ENCODE results near the gene CRTAC1. TPM values are rescaled to one million over a fixed set of nuclear protein-coding genes. Genes with fewer than 3 reads are reported as not detected.
A peak's percentile ranks its signal among the peaks of the same experiment; 100 is the strongest.
"Not testable (repeated sequence)": the region's sequence is repeated elsewhere in the genome, so short reads cannot be mapped to it uniquely, and the experiment has no call there.

Gene CRTAC1
- total and polyA plus RNA-seq, 10 donors = 0.17 to 0.74 (median 0.26) TPM; not detected in 5

- peak overlapping the region in 5 of 8 donors; percentile 61 to 88 (median 70) for H3K4me3 ChIP-seq
- TF ChIP-seq CTCF (IDR thresholded peaks at IDR 0.05 in 8 of 11, conservative IDR thresholded peaks at IDR 0.05 in 3 of 11) = no peak
- no peak for TF ChIP-seq POLR2AphosphoS5 (IDR thresholded peaks at IDR 0.05)
- no peak for TF ChIP-seq POLR2A (IDR thresholded peaks at IDR 0.05)
- intact Hi-C loops (cut with DNase I; ENCODE audit: low total_unique reads) = no loop called here
- H3K27ac ChIP-seq = no peak overlapping the region
- peaks cover 4 to 34% (median 16%) of the 10 kb centered on the region in 6 donors for H3K4me1 ChIP-seq
- 18 to 27% (median 21%) methylated on average over 13 of the region's 13 CpGs for WGBS, 5 donors
- no peaks in the 10 kb centered on the region for H3K36me3 ChIP-seq
- no peaks in the 10 kb centered on the region for H3K9me3 ChIP-seq
- H3K27me3 ChIP-seq (replicated peaks in 1 of 7) = peaks cover 0 to 88% (median 22%) of the 10 kb centered on the region in 7 donors
- no peak for DNase-seq
Measured at GRCh38 chr10:97850446-97850845, 180.0 kb downstream of the CRTAC1 start.

DNA sequence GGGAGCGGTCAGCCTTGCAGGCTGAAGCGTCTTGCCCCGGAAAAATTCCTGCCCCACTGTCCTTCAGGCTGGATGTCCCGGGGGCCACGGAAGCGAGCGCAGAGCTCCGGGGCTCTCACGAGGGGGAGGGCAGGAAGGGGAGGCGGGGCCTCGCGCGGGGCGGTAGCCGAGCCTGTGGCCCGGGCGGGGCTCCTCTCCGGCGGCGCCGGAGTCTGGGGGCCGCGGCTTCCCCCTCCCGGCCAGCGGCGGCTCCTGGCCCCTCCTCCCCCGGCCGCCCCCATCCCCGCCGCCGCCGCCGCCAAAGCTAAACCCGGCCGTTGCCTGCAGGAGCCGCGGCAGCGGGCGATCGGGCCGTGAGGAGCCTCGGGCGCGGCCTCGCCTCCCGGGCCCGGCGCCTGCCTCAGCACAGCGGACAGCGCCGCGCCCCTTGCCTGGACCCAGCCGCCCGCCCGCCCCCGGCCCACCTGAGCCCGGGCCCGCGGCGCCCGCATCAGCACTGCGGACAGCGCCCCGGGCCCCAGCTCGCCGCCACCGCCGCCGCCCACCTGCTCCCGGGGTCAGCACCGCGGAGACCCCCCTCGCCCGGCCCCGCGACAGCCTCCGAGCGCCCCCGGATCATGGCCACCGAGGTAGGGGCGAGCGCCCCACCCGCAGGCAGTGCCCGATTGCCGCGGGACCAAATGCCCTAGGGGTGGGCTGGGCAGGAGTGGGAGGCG lies 180.6 kb downstream of the CRTAC1 start, which contains the start of gene GOLGA7B:
GOLGA7B (plus strand) TSS at position 157 of the 716 bp plus-strand sequence; CDS start at position 618, 461 bp downstream.
- Histone ChIP-seq H3K9me3 (no peaks in the 10 kb centered on the region), H3K36me3 (no peaks in the 10 kb centered on the region), H3K27me3 (replicated peaks in 1 of 7) (peaks cover 0 to 91% (median 22%) of the 10 kb centered on the region in 7 donors), H3K27ac (peak within 1 kb of the TSS in 3 of 8 donors; percentile 56 to 64 (median 59)), H3K4me3 (peak within 1 kb of the TSS; percentile 45 to 88 (median 69)), H3K4me1 (peaks cover 4 to 34% (median 16%) of the 10 kb centered on the region in 6 donors)
- peak; percentile 91 for DNase-seq
- TF ChIP-seq POLR2A (IDR thresholded peaks at IDR 0.05) (no peak), CTCF (IDR thresholded peaks at IDR 0.05 in 8 of 11, conservative IDR thresholded peaks at IDR 0.05 in 3 of 11) (no peak), POLR2AphosphoS5 (IDR thresholded peaks at IDR 0.05) (peak in 2 of 3 donors; percentile 21 to 25)
- intact Hi-C loops (cut with DNase I; ENCODE audit: low total_unique reads) = no loop called here
- 1 to 4% (median 2%) methylated on average over 3 to 86 of the region's 87 CpGs for WGBS, 5 donors

DNA sequence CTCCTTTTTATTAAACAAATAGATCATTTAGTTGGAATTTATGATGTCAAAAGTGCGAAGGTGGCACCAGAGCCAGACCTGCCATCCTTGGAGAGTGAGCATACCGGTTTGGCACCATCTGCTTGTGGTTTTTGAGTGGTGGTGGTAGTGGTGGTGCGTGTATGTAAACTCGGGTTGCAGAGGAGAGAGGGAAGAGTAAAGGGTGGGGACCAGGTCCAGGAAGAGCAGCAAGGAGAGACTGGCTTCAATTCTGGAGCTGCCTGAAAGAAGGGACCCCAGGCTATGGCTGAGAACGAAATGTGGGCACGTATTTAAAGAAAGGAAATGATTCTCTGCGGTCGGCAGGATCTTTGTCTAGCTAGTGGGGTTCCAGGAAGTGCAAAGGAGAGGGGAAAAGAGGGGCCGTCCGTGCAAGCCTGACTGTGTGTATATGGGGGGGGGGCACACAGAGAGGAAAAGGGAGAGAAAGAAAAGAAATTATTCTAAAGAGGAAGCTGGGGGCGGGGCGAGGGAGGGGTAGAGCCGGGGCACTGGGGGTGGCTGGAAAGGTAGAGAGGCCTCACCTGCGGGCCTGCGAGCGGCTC lies 181.2 kb downstream of the CRTAC1 start:
- H3K4me3 ChIP-seq = peak overlapping the region; percentile 45 to 88 (median 69)
- TF ChIP-seq CTCF (IDR thresholded peaks at IDR 0.05 in 8 of 11, conservative IDR thresholded peaks at IDR 0.05 in 3 of 11) (no peak), POLR2AphosphoS5 (IDR thresholded peaks at IDR 0.05) (no peak), POLR2A (IDR thresholded peaks at IDR 0.05) (no peak)
- H3K27me3 ChIP-seq (replicated peaks in 1 of 7) = peaks cover 0 to 91% (median 22%) of the 10 kb centered on the region in 7 donors
- peak; percentile 22 for DNase-seq
- intact Hi-C loops (cut with DNase I; ENCODE audit: low total_unique reads) = no loop called here
- no peaks in the 10 kb centered on the region for H3K36me3 ChIP-seq
- peaks cover 0 to 5% (median 0%) of the 10 kb centered on the region in 8 donors for H3K9me3 ChIP-seq
- peaks cover 4 to 34% (median 16%) of the 10 kb centered on the region in 6 donors for H3K4me1 ChIP-seq
- H3K27ac ChIP-seq = peak overlapping the region in 3 of 8 donors; percentile 56 to 64 (median 59)
- WGBS, 5 donors = 1 to 7% (median 4%) methylated on average over 16 of the region's 16 CpGs

- Histone ChIP-seq H3K9me3 (peaks cover 0 to 7% (median 0%) of the 10 kb centered on the region in 8 donors), H3K27me3 (replicated peaks in 1 of 7) (peaks cover 0 to 56% (median 0%) of the 10 kb centered on the region in 7 donors), H3K27ac (no peak overlapping the region), H3K4me3 (no peak overlapping the region), H3K4me1 (peaks cover 0 to 11% (median 5%) of the 10 kb centered on the region in 6 donors), H3K36me3 (no peaks in the 10 kb centered on the region)
- WGBS, 5 donors = 91 to 97% (median 95%) methylated on average over 3 of the region's 3 CpGs
- DNase-seq = no peak
- TF ChIP-seq POLR2A (IDR thresholded peaks at IDR 0.05) (no peak), CTCF (IDR thresholded peaks at IDR 0.05 in 8 of 11, conservative IDR thresholded peaks at IDR 0.05 in 3 of 11) (no peak), POLR2AphosphoS5 (IDR thresholded peaks at IDR 0.05) (no peak)
- intact Hi-C loops (cut with DNase I; ENCODE audit: low total_unique reads) = no loop called here
Measured at GRCh38 chr10:97844678-97845077, 185.7 kb downstream of the CRTAC1 start.

- DNase-seq; H3K9me3 ChIP-seq; H3K4me3 ChIP-seq; H3K36me3 ChIP-seq; H3K27ac ChIP-seq; intact Hi-C loops (cut with DNase I; ENCODE audit: low total_unique reads); H3K4me1 ChIP-seq: not testable (repeated sequence)
- peaks cover 0 to 49% (median 0%) of the 10 kb centered on the region in 7 donors for H3K27me3 ChIP-seq (replicated peaks in 1 of 7)
- 92 to 100% (median 97%) methylated on average over 1 to 2 of the region's 2 CpGs for WGBS, 5 donors
Measured at GRCh38 chr10:97843972-97844371, 186.4 kb downstream of the CRTAC1 start.

Data from spleen (tissue), 11 donors.